ENCODE results near the gene MANSC1.
"Not testable (repeated sequence)": the region's sequence is repeated elsewhere in the genome, so short reads cannot be mapped to it uniquely, and the experiment has no call there.

MANSC1 gene

DNA sequence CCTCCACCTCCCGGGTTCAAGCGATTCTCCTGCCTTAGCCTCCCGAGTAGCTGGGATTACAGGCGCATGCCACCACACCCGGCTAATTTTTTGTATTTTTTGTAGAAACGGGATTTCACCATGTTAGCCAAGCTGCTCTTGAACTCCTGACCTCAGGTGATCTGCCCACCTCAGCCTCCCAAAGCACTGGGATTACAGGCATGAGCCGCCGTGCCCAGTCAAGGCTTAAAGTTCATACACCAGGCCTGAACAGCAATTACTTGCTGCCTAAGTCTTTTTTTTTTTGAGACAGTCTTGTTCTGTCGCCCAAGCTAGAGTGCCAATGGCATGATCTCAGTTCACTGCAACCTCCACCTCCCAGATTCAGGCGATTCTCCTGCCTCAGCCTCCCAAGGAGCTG lies 39.3 kb downstream of the MANSC1 start:
- not testable (repeated sequence) for H3K9ac ChIP-seq (ENCODE audit: low read length); H3K79me1 ChIP-seq (ENCODE audit: low read length); H4K5ac ChIP-seq (ENCODE audit: low read length); H3K79me2 ChIP-seq (ENCODE audit: control insufficient read depth, insufficient read depth, low read length); H3K4me3 ChIP-seq (ENCODE audit: low read length); H4K8ac ChIP-seq (ENCODE audit: low read depth, low read length); H2BK120ac ChIP-seq (ENCODE audit: low read depth, low read length); H2BK15ac ChIP-seq (replicated peaks; ENCODE audit: low read depth); H3K56ac ChIP-seq (ENCODE audit: low read length); H3K4me2 ChIP-seq (ENCODE audit: low read length); H2AK5ac ChIP-seq (ENCODE audit: low read length); H3K18ac ChIP-seq (ENCODE audit: low read length); H3K4ac ChIP-seq (ENCODE audit: low read depth, low read length); H3K27ac ChIP-seq (ENCODE audit: low read depth, low read length); H2BK5ac ChIP-seq (ENCODE audit: low read length); H3K4me1 ChIP-seq (ENCODE audit: control insufficient read depth, low read depth, low read length); H3K36me3 ChIP-seq (ENCODE audit: control insufficient read depth, insufficient read depth, low read length); H3K23ac ChIP-seq (ENCODE audit: low read length); DNase-seq; H3K27me3 ChIP-seq (ENCODE audit: insufficient read depth, low read length, poor library complexity)
- WGBS (ENCODE audit: extremely low coverage, insufficient coverage, low lambda C conversion rate) = no CpG with 5 or more reads among the region's 10 CpGs

DNA sequence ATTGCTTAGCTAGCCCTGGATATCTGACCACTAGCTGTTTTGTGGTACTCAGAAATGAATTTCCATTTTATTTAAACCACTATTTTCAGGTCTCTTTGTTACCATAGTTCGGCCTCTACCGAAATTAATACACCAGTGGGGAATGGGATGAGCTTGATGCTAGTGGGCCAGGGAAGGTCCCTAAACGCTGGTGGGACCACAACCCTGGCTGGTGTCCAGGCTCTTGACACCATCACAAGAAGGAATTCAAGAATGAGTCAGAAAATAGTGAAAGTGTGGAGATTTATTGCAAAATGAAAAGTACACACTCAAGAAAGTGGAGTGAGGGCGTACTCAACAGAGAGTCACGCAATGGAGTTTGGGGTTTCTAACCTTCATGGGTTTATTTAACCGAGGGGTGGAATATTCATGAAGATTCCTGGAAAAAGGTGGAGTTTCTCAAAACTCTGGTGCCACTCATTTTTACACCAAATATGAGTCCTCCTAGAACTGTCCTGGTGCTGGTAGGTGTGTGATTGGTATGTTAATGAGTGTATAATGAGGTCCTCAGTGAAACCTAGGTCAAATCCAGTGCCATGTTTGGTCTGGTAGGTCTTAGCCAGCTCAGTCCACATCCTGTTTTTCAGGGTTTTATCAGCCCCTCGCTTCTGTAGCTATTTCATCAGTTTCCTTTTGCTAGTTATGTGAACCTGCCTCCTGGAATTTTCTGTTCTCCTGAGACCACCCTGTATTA lies 44.3 kb downstream of the MANSC1 start:
- Histone ChIP-seq H2BK120ac (ENCODE audit: low read depth, low read length) (no peak overlapping the region), H3K79me2 (ENCODE audit: control insufficient read depth, insufficient read depth, low read length) (no peaks in the 10 kb centered on the region), H2AK5ac (ENCODE audit: low read length) (no peak overlapping the region), H3K79me1 (ENCODE audit: low read length) (no peaks in the 10 kb centered on the region), H3K23ac (ENCODE audit: low read length) (no peak overlapping the region), H4K8ac (ENCODE audit: low read depth, low read length) (no peak overlapping the region), H4K5ac (ENCODE audit: low read length) (no peak overlapping the region), H3K27me3 (ENCODE audit: insufficient read depth, low read length, poor library complexity) (no peaks in the 10 kb centered on the region), H3K4me2 (ENCODE audit: low read length) (no peak overlapping the region), H2BK5ac (ENCODE audit: low read length) (no peak overlapping the region), H3K4ac (ENCODE audit: low read depth, low read length) (no peak overlapping the region), H3K36me3 (ENCODE audit: control insufficient read depth, insufficient read depth, low read length) (no peaks in the 10 kb centered on the region), H3K18ac (ENCODE audit: low read length) (no peak overlapping the region), H2BK15ac (replicated peaks; ENCODE audit: low read depth) (no peak overlapping the region), H3K4me3 (ENCODE audit: low read length) (no peak overlapping the region), H3K9ac (ENCODE audit: low read length) (no peak overlapping the region), H3K4me1 (ENCODE audit: control insufficient read depth, low read depth, low read length) (no peaks in the 10 kb centered on the region), H3K27ac (ENCODE audit: low read depth, low read length) (no peak overlapping the region), H3K56ac (ENCODE audit: low read length) (no peak overlapping the region)
- no CpG with 5 or more reads among the region's 7 CpGs for WGBS (ENCODE audit: extremely low coverage, insufficient coverage, low lambda C conversion rate)
- no peak for DNase-seq

DNA sequence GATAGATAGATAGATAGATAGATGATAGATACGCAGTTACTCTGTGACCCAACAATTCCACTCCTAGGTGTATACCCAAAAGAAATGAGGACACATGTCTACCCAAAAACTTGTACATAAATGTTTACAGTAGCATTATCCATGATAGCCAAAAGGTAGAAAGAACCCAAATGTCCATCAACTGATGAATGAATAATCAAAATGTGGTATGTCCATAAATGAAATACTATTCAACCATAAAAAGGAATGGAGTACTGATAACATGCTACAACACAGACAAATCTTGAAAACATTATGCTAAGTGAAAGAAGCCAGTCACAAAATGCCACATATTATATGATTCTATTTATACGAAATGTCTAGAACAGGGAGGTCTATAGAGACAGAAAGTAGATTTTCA lies 47.1 kb downstream of the MANSC1 start:
- Histone ChIP-seq H3K79me1 (ENCODE audit: low read length) (no peaks in the 10 kb centered on the region), H3K79me2 (ENCODE audit: control insufficient read depth, insufficient read depth, low read length) (no peaks in the 10 kb centered on the region), H2BK5ac (ENCODE audit: low read length) (no peak overlapping the region), H3K9ac (ENCODE audit: low read length) (no peak overlapping the region), H3K23ac (ENCODE audit: low read length) (no peak overlapping the region), H3K4ac (ENCODE audit: low read depth, low read length) (no peak overlapping the region), H3K18ac (ENCODE audit: low read length) (no peak overlapping the region), H3K4me2 (ENCODE audit: low read length) (no peak overlapping the region), H2AK5ac (ENCODE audit: low read length) (no peak overlapping the region), H3K4me3 (ENCODE audit: low read length) (no peak overlapping the region), H2BK15ac (replicated peaks; ENCODE audit: low read depth) (no peak overlapping the region), H3K27me3 (ENCODE audit: insufficient read depth, low read length, poor library complexity) (no peaks in the 10 kb centered on the region), H3K56ac (ENCODE audit: low read length) (no peak overlapping the region), H4K8ac (ENCODE audit: low read depth, low read length) (no peak overlapping the region), H3K4me1 (ENCODE audit: control insufficient read depth, low read depth, low read length) (no peaks in the 10 kb centered on the region), H4K5ac (ENCODE audit: low read length) (no peak overlapping the region), H3K27ac (ENCODE audit: low read depth, low read length) (no peak overlapping the region), H3K36me3 (ENCODE audit: control insufficient read depth, insufficient read depth, low read length) (no peaks in the 10 kb centered on the region), H2BK120ac (ENCODE audit: low read depth, low read length) (no peak overlapping the region)
- DNase-seq = no peak
- WGBS (ENCODE audit: extremely low coverage, insufficient coverage, low lambda C conversion rate) = no CpG with 5 or more reads among the region's 2 CpGs

DNA sequence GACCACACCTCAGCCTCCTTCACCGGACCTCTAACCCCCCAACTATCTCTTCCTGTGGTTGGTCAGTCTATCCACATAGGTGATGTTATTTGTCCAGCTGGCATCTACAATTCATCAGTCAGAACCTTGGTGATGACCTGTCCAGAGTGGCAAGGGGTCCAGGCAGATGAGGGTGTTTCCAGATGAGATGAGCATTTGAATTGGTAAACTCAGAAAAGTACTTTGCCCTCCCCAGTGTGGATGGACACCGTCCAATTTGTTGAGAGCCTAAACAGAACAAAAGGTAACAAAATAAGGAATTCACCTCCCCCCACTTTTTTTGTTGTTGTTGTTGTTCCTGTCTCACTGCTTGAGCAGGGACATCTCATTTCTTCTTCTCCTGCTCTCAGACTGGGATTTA lies 48.9 kb downstream of the MANSC1 start:
- Histone ChIP-seq H3K4me1 (ENCODE audit: control insufficient read depth, low read depth, low read length) (no peaks in the 10 kb centered on the region), H3K4me3 (ENCODE audit: low read length) (no peak overlapping the region), H3K4ac (ENCODE audit: low read depth, low read length) (no peak overlapping the region), H2BK5ac (ENCODE audit: low read length) (no peak overlapping the region), H4K8ac (ENCODE audit: low read depth, low read length) (no peak overlapping the region), H3K27me3 (ENCODE audit: insufficient read depth, low read length, poor library complexity) (no peaks in the 10 kb centered on the region), H3K18ac (ENCODE audit: low read length) (no peak overlapping the region), H3K23ac (ENCODE audit: low read length) (no peak overlapping the region), H2BK120ac (ENCODE audit: low read depth, low read length) (no peak overlapping the region), H3K56ac (ENCODE audit: low read length) (no peak overlapping the region), H2BK15ac (replicated peaks; ENCODE audit: low read depth) (no peak overlapping the region), H3K36me3 (ENCODE audit: control insufficient read depth, insufficient read depth, low read length) (no peaks in the 10 kb centered on the region), H3K79me2 (ENCODE audit: control insufficient read depth, insufficient read depth, low read length) (no peaks in the 10 kb centered on the region), H3K4me2 (ENCODE audit: low read length) (no peak overlapping the region), H3K79me1 (ENCODE audit: low read length) (no peaks in the 10 kb centered on the region), H4K5ac (ENCODE audit: low read length) (no peak overlapping the region), H3K9ac (ENCODE audit: low read length) (no peak overlapping the region), H3K27ac (ENCODE audit: low read depth, low read length) (no peak overlapping the region), H2AK5ac (ENCODE audit: low read length) (no peak overlapping the region)
- WGBS (ENCODE audit: extremely low coverage, insufficient coverage, low lambda C conversion rate) = no CpG with 5 or more reads among the region's 2 CpGs
- no peak for DNase-seq

DNA sequence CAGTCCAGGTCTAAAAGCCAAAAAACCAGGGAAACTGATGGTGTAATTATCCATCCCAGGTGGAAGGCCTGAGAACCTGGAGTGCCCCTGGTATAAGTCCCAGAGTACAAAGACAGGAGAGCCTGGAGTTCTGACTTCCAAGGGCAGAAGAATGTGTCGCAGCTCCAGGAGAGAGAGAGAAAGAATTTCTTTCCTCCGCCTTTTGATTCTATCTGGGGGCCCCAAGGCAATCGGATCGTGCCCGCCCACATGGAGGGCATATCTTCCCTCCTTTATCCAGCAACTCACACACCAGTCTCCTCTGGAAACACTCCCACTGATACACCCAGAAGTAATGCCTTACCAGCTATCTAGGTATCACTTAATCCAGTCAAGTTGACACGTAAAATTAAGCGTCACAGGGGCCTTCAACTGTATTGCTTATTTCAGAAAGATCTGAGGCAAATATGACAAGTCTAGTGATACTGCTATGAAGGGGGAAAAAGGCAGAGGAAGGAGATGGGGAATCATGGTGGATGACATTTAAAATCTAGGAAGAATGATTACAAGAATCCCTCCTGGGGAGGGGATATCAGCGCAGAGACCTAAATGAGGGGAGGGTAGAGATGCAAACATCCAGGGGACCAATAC lies 52.7 kb downstream of the MANSC1 start:
- Histone ChIP-seq H3K27ac (ENCODE audit: low read depth, low read length) (no peak overlapping the region), H3K4me1 (ENCODE audit: control insufficient read depth, low read depth, low read length) (peaks cover 7% of the 10 kb centered on the region), H3K23ac (ENCODE audit: low read length) (no peak overlapping the region), H3K4me3 (ENCODE audit: low read length) (no peak overlapping the region), H3K56ac (ENCODE audit: low read length) (no peak overlapping the region), H2BK15ac (replicated peaks; ENCODE audit: low read depth) (no peak overlapping the region), H3K79me2 (ENCODE audit: control insufficient read depth, insufficient read depth, low read length) (no peaks in the 10 kb centered on the region), H2BK5ac (ENCODE audit: low read length) (no peak overlapping the region), H3K27me3 (ENCODE audit: insufficient read depth, low read length, poor library complexity) (no peaks in the 10 kb centered on the region), H3K79me1 (ENCODE audit: low read length) (no peaks in the 10 kb centered on the region), H3K9ac (ENCODE audit: low read length) (no peak overlapping the region), H3K18ac (ENCODE audit: low read length) (peak overlapping the region; percentile 63), H2BK120ac (ENCODE audit: low read depth, low read length) (no peak overlapping the region), H2AK5ac (ENCODE audit: low read length) (no peak overlapping the region), H3K36me3 (ENCODE audit: control insufficient read depth, insufficient read depth, low read length) (no peaks in the 10 kb centered on the region), H4K5ac (ENCODE audit: low read length) (no peak overlapping the region), H4K8ac (ENCODE audit: low read depth, low read length) (no peak overlapping the region), H3K4ac (ENCODE audit: low read depth, low read length) (no peak overlapping the region), H3K4me2 (ENCODE audit: low read length) (no peak overlapping the region)
- peak; percentile 60 for DNase-seq
- WGBS (ENCODE audit: extremely low coverage, insufficient coverage, low lambda C conversion rate) = no CpG with 5 or more reads among the region's 8 CpGs

Measured in mesendoderm (in vitro differentiated cells).